NB4 (cell line): ENCODE measurements around the gene NFATC2.

Experiments used
- CTCF ChIP-seq: IDR thresholded peaks from one replicate; pipeline ENCODE4 v1.5.1; 2012; ENCODE audit warnings: low read depth, low read length
- MAX ChIP-seq: IDR thresholded peaks from 2 replicates; pipeline ENCODE4 v1.6.1; 2011; ENCODE audit warnings: low read depth, low read length
- POLR2A ChIP-seq: IDR thresholded peaks from 2 replicates; pipeline ENCODE4 v1.6.1; 2011; ENCODE audit warnings: mild to moderate bottlenecking; ENCODE audit not compliant: insufficient read length; ENCODE audit errors: extremely low read depth

- TF ChIP-seq POLR2A (no peak), CTCF (no peak), MAX (no peak)
These were observed 3.0 kb upstream of the NFATC2 start for GRCh38 chr20:51545515-51545914.
